GM19025 (cell line): Measurements from ENCODE around the gene PALLD.
"Not testable (repeated sequence)": the region's sequence is repeated elsewhere in the genome, so short reads cannot be mapped to it uniquely, and the experiment has no call there.

Source experiments
- ATAC-seq: cut with Tn5 transposase; IDR thresholded peaks from one replicate; pipeline ENCODE4 v1.9.1; 2021; ENCODE audit warnings: mild to moderate bottlenecking, low read depth, moderate library complexity; ENCODE audit not compliant: unreplicated experiment

The PALLD gene

GRCh38 chr4:168952821-168953246 lies 456.0 kb downstream of the PALLD start:
- not testable (repeated sequence) for ATAC-seq

GRCh38 chr4:168955674-168956073 lies 458.8 kb downstream of the PALLD start:
- no peak for ATAC-seq

- no peak for ATAC-seq
These were observed 463.9 kb downstream of the PALLD start for GRCh38 chr4:168960716-168961115.

- no peak for ATAC-seq
These were observed 475.7 kb downstream of the PALLD start for GRCh38 chr4:168972596-168972995.
